GM19043 (cell line): ENCODE measurements around the gene WWC2.
"Not testable (repeated sequence)": the region's sequence is repeated elsewhere in the genome, so short reads cannot be mapped to it uniquely, and the experiment has no call there.

Experiments
- ATAC-seq: cut with Tn5 transposase; IDR thresholded peaks from one replicate; pipeline ENCODE4 v1.9.1; 2021; ENCODE audit warnings: low read depth; ENCODE audit not compliant: unreplicated experiment

Gene WWC2

GRCh38 chr4:183139972-183140570 is 41.0 kb downstream of the WWC2 start:
- no peak for ATAC-seq

DNA sequence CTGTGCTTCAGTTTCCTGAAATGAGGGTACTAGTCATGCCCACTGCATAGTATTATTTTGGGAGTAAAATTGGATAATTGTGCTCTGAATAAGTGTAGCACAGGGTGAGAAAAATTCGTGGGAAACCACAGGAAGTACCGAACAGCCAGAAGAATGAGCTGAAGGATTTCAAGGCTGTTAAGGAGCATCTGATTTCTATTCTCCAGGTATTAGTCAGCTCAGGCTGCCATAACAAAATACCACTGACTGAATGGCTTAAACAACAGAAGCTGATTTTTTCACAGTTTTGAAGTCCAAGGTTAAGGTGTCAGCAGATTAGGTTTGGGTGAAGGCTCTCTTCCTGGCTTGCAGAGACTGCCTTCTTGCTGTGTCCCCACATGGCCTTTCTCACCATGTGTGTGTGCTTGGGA is 41.9 kb downstream of the WWC2 start:
- ATAC-seq: no peak

GRCh38 chr4:183141997-183142396 is 42.9 kb downstream of the WWC2 start:
- ATAC-seq: no peak

GRCh38 chr4:183142571-183143550 is 43.8 kb downstream of the WWC2 start:
- ATAC-seq: no peak

- no peak for ATAC-seq
Measured at GRCh38 chr4:183144787-183145186, 45.7 kb downstream of the WWC2 start.

- no peak for ATAC-seq
Measured at GRCh38 chr4:183145773-183146172, 46.7 kb downstream of the WWC2 start.

DNA sequence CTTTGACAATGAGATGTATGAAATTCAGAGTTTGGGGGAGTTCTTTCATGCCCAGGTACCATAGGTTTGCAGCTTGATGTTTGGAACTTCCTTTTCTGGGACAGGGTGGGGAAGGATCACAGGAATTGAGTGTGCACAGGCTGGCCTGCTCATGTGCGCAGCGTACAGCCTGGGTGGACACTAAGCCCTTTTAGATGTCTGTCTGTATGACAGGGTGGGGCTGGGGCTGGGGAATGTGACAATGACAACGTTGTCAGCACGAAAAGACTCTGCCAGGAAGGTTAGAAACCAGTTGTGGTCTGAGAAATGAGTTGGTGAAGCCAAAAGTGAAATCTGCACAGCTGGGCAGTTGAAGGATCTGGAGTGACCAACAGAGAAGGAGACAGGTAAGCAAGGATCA is 47.4 kb downstream of the WWC2 start:
- no peak for ATAC-seq

- ATAC-seq: no peak
Measured at GRCh38 chr4:183147196-183147595, 48.1 kb downstream of the WWC2 start.

DNA sequence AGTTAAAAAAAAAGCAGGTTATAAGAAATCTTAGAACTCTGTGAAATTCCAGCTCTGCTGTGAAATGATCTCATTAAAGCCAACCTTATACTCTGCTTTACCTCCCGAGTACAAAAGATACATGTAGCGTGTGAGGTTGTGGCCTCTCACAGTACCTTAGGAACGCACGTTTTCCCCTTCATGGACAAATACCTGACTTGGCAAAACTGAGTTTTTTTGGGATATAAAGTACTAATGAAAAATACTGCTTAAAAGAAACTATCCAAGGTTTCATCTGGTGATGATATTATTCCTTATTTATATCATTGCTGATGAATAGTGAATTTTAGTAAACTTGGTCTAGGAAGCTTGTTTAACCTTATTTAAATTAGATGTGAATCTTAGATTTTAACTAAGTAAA is 48.9 kb downstream of the WWC2 start:
- ATAC-seq: no peak

- ATAC-seq: no peak
Measured at GRCh38 chr4:183149616-183150539, 50.8 kb downstream of the WWC2 start.

GRCh38 chr4:183150664-183151063 is 51.6 kb downstream of the WWC2 start:
- ATAC-seq: not testable (repeated sequence)

DNA sequence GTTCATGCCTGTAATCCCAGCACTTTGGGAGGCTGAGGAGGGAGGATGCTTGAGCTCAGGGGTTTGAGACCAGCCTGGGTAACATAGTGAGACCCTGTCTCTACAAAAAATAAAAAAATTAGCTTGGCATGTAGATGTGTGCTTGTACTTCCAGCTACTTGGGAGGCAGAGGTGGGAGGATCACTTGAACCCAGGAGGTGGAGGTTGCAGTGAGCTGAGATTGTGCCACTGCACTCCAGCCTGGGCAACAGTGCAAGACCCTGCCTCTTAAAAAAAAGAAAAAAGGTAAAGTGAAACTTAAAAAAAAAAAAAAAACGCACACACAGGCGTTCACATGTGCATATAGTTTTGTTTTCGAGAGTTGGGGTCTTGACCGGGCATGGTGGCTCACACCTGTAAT is 53.2 kb downstream of the WWC2 start:
- ATAC-seq: not testable (repeated sequence)

DNA sequence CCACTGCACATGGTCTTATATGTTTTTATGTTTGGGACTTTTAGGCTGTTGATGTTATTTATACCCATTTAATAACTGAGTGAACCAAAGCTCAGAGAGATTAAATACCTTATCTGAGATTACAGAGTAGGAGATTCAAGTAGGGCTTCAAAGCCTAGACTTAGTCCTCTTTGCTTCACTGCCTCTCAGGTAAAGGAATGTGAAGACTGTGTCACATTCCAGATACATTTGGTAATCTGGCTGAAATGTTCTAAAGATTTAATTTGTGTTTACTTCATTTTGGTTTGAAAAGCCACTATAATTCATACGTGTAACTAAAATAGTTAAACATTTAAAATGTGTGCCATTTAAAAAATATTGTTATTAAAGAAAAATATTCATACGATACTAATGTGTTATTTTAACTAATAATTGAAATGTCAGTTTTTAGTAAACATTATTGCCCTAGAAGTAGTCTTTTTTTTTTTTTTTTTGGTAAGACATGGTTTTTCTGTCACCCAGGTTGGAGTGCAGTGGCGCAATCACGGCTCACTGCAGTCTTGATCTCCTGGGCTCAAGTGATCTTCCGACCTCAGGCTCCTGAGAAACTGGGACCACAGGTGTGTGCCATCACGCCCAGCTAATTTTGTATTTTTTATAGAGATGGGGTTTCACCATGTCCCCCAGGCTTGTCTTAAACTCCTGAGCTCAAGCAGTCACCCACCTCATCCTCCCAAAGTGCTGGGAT is 54.3 kb downstream of the WWC2 start:
- ATAC-seq: no peak

DNA sequence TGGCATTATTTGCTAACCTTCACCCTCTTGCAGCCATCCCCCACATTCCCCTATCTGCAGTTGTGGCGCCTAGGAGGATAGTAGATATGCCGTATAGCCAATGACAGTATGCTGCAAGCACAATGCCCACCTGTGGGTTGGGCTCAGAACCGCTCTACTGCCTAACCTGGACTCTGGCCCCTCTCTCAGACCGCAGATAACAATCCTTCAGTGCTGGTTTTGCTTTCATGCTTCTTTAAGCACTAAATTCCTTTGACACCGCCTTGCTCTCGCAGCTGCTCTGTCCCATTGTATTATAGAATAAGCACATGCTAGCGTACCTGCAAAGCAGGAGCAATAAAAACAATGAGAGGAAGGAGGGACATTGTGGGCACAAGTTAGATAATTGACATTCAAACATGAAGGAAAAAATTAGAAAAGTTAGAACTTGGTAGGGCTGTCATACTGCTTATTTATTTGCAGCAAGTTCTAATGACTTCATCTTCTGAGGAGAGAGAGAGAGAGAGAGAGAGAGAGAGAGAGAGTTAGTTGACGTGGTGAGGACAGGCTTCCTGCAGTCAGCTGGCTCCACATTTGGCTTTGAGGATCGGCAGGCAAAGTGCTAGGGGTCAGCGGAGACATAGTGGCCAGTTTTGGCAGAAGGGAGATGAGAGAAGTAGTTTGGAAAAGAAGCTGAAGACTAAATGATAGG is 55.8 kb downstream of the WWC2 start:
- no peak for ATAC-seq

DNA sequence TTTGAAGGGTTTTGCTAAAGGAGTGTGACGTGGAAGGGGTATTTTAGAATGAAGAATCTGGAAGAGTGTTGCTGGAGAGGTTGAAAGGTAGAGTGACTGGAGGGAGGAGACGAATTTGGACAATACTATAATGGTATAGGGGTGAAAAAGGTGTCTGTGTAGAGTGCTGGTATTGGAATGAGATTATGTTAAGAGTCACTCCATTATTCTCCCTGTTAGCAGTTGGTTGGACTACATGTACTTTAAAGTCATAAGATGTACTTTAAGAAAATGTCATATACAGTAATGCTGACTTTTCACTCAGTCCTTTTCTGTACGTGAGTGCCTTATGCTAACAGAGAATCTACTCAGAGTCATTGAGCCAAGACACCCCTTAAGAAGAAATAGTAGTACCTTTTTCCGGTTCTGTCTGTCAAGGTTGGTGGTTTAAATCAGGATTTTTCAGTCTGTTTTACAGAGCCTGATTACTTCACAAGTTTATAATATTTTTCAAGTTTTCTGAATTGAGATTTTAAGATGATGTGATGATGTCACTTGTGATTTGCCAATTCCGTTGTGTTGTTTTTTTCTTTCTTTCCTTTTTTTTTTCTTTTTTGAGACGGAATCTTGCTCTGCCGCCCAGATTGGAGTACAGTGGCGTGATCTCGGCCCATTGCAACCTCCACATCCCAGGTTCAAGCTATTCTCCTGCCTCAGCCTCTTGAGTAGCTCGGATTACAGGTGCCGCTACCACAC is 56.6 kb downstream of the WWC2 start:
- ATAC-seq: no peak

DNA sequence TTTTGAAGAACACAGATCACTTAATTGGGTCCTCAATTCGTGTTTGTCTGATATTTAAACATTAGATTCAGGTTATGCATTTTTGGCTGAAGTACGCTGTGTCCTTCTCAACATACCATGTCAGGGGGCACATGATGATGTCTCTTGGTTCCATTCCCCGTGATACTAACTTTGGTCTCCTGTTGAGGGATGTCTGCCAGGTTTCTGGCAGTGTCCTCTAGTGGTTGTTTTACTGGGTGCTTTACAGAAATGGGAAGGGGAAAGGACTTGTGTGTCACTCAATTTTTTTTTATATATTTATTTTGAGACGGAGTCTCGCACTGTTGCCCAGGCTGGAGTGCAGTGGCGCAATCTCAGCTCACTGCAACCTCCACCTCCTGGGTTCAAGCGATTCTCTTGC is 58.2 kb downstream of the WWC2 start:
- ATAC-seq: no peak

DNA sequence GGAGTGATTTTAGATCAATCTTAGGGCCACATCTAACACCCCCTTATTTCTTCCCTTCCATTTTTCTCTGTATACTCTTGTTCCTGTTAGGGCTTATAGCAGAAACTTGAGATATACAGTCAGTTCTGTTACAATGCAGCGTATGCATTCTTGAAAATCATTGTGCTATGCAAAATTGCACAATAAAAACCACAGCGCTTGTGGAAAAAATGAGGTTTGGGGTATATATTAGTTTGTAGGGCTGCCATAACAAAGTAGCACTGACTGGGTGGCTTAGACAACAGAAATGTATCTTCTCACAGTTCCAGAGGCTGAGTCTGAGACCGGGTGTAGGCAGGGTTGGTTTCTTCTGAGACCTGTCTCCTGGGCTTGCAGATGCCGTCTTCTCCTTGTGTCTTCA is 59.0 kb downstream of the WWC2 start:
- ATAC-seq: no peak

DNA sequence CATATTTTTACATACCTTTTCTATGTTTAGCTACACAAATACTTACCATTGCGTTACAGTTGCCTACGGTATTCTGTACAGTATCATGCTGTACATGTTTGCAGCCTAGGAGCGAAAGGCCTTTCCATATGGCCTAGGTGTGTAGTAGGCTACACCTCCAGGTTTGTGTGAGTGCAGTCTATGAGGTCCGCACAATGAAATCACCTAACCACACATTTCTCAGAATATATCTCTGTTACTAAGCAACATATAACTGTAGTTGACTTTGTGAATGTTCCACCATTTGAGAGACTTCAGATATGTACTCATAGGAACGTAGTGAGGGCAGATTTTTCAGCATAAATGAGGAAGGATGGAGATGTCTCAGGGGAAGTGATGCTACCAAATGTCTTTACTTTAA is 62.6 kb downstream of the WWC2 start:
- no peak for ATAC-seq

DNA sequence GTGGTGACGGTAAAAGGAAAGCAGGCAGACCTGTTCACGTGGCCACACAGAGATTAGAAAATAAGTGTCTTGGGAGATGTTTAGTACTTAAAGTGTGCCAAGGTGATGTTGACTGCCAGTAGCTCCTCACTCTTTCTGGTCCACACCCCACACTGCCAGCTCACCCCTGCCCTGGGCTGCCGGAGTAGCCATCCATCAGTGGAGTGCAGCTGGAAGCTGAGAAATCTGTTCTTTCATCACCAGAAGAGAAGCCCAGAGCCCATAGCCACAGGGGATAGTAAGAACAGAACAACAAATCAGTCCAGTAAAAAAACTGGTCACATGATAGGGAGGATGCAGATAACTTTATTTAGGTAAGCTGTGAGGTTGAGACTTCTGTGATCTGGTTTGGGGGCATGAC is 64.1 kb downstream of the WWC2 start:
- ATAC-seq: no peak
